Measurements from ENCODE around the gene GAMT.

Gene GAMT

DNA sequence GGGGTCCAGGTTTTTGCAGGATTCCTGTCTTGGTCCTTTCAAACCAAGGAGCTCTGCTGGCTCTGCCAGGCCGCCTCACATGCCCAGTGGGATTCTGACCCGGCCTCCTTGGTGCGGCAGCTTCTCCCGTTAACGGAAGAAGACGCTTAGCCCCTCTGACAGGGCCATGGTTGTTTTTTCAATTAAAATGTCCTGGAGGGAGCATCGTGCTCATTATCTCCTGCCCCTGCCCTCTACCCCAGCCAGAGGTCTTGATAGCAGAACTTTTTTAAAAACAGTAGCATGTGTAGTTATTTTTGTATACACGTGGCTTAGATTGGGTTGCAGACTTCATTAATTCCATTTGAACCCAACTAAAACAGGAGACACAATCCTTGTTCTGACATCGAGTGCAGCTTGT lies 25.4 kb upstream of the GAMT start:
- TF ChIP-seq, protein P1, sequence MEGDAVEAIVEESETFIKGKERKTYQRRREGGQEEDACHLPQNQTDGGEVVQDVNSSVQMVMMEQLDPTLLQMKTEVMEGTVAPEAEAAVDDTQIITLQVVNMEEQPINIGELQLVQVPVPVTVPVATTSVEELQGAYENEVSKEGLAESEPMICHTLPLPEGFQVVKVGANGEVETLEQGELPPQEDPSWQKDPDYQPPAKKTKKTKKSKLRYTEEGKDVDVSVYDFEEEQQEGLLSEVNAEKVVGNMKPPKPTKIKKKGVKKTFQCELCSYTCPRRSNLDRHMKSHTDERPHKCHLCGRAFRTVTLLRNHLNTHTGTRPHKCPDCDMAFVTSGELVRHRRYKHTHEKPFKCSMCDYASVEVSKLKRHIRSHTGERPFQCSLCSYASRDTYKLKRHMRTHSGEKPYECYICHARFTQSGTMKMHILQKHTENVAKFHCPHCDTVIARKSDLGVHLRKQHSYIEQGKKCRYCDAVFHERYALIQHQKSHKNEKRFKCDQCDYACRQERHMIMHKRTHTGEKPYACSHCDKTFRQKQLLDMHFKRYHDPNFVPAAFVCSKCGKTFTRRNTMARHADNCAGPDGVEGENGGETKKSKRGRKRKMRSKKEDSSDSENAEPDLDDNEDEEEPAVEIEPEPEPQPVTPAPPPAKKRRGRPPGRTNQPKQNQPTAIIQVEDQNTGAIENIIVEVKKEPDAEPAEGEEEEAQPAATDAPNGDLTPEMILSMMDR (conservative IDR thresholded peaks at IDR 0.05; ENCODE audit: low read depth, low read length): no peak
- no peak for DNase-seq (ENCODE audit: low read depth)
- H3K4me3 ChIP-seq (ENCODE audit: low read depth, low read length): no peak overlapping the region

DNA sequence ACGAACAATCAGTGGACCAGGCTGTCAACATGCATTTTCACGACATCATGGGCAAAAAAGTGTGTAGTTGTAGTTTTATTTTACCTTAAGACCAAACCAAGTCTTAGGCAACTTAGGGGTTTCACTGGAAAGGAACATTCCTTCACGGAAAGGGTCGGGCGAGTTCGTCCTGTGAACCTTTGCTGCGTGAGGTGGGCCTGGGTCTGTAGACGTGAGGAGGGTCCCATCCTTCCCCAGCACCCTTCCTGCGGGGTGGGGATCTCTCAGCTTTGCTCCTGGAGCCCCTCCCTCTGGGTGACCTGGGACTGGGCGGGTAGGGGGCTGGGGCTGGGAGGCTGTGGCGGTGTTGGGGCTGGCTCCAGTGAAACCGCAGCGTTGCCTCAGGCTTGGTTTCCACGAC lies 24.6 kb upstream of the GAMT start:
- TF ChIP-seq, protein P1 (conservative IDR thresholded peaks at IDR 0.05; ENCODE audit: low read depth, low read length): no peak
- no peak overlapping the region for H3K4me3 ChIP-seq (ENCODE audit: low read depth, low read length)

DNA sequence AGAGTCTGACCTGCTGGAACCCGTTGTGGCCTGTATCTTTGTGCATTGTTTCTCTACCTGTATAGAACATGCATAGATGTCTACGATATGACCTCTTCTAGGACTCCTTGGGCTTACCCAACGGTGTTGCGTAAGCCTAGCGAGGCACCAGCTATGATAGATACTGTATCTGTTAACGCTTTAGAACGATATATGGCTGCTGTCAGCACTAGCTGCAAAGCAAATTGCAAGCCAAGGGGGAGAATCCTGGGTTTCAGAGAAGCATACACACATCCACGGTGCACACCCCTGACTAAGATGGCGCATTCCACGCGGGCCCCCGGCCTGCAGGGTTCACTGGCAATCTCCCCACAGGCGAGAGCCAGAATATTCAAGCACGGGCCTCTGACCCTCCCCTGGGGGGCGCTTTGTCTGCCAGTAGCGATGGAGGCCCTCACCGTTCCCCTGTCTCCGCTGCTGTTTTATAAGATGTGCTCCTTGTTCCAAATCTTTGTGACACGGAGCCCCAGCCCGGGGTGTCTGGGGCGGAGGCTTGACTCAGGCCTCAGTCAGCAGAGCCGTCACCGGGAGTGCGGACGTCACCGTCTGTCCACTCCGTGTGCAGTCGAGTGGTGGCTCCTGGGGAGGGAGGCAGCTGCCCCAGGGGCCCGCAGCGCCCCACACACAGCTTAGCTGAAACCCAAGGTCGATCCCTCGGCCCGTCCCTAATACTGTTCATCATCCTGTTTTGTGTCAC lies 23.9 kb upstream of the GAMT start:
- DNase-seq (ENCODE audit: low read depth): no peak
- TF ChIP-seq, protein P1 (conservative IDR thresholded peaks at IDR 0.05; ENCODE audit: low read depth, low read length): no peak
- H3K4me3 ChIP-seq (ENCODE audit: low read depth, low read length): no peak overlapping the region

More for the DNA sequence above, 24.6 kb upstream of the GAMT start:
- no peak for DNase-seq (ENCODE audit: low read depth)

DNA sequence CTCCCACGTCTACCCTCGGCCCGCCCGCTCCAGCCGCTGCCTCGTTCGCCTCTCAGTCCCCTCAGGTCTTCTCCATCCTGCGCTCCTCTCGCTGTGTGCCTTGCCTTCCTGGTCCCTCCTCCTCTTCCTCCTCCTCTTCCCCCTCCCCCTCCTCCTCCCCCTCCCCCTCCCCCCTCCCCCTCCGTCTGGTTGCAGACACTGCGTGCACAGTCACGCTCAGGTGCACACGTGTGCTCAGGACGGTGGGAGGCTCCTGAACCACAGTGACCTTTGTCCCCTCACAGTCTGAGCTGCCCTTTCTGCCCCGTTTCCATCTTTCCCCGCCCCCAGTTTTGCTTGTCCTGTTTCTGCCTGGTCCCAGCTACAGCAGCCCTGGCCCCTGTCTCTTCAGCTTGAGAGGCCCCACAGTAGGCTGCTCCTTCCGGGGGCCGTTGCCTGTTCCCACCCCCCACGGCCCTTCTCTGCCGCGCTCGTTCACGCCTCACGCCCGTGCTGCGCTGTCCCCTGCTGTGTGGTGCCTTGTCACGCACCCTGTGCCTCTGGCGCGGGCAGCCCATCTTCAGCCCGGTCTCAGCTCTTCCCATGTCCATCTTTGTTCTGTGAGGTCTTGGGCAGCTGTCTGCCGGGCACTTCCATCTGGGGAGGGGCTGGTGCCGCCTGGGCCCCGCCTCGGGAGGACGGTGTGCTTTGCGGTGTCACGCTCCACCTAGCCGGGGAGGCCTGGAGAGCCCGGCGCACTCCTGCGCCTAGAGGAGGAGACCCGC lies 23.0 kb upstream of the GAMT start:
- DNase-seq (ENCODE audit: low read depth): no peak
- TF ChIP-seq, protein P1 (conservative IDR thresholded peaks at IDR 0.05; ENCODE audit: low read depth, low read length): no peak
- H3K4me3 ChIP-seq (ENCODE audit: low read depth, low read length): no peak overlapping the region

DNA sequence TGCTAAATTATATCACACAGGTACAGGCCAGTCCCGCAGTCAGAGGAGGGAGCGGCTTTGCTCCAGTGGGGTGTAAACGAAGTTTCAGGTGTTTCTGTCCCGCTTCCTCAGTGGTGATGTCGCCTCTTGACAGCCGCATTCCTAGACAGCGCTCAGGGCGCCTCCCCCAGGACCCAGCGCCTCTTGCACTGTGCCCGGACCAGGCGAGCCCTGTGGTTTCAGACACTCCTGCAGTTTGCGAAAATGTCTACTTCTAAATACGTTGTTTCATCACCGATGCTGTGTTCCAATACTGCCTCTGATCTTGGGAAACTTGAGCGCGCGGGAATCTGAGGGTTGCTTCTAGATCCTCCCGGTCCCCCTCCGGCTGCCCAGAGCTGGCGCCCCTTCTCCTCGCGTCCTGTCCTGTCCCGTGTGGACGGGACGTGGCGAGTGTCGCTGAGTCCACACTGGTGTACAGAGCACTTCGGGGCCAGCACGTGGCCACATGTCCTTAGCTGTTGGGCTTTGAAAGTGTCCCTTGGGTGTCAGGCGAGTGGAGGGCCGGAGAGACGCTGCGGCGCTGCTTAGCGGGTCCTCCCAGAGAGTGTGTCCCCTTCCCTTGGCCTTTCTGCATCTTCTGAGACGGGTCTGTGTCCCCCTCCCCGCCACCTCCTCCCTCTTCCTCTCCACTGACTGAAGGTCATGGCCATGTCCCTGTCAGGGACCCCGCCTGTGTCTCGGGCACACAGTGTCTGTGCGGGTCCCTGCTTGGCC lies 22.3 kb upstream of the GAMT start:
- TF ChIP-seq, protein P1 (conservative IDR thresholded peaks at IDR 0.05; ENCODE audit: low read depth, low read length): no peak
- no peak for DNase-seq (ENCODE audit: low read depth)
- no peak overlapping the region for H3K4me3 ChIP-seq (ENCODE audit: low read depth, low read length)

DNA sequence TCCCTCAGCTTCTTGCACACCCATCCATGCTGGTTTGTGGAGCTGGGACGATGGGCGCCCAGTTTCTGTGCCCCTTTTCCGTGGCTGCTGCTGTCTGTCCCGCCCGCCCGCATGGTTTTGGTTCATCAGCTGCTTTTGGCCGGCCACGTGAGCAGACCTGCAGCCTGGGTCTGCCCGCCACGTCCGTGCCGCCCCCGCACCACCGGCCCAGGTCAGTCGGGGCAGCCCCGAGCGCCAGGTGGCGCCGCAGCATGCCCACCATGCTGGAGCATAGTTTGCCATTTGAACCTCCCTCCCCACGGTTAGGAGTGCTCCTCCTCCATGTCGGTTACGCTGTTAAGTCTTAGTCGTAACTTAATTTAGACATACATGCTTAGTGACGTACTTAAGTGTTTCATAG lies 21.6 kb upstream of the GAMT start:
- DNase-seq (ENCODE audit: low read depth): no peak
- TF ChIP-seq, protein P1 (conservative IDR thresholded peaks at IDR 0.05; ENCODE audit: low read depth, low read length): no peak
- H3K4me3 ChIP-seq (ENCODE audit: low read depth, low read length): no peak overlapping the region

Measured in choroid plexus epithelial cell (primary cell).